SK-N-SH treated with all-trans-retinoic acid at 6 μM for 48 hours (cell line): ENCODE data around the gene PWWP2A.

Source experiments
- BACH2 ChIP-seq: fragments of 250-450 bp; sonication (Bioruptor Pico); IDR thresholded peaks from 2 replicates; pipeline ENCODE4 v1.9.0; 2021; ENCODE audit warnings: mild to moderate bottlenecking, borderline replicate concordance
- ISL1 ChIP-seq: fragments of 250-450 bp; sonication (Bioruptor Pico); IDR thresholded peaks from 2 replicates; pipeline ENCODE4 v2.1.2; 2022; ENCODE audit warnings: mild to moderate bottlenecking, moderate library complexity
- ZC3H10 ChIP-seq: fragments of 250-450 bp; sonication (Bioruptor Pico); IDR thresholded peaks from 2 replicates; pipeline ENCODE4 v1.5.1; 2021; ENCODE audit warnings: mild to moderate bottlenecking, moderate library complexity
- ZFP3 ChIP-seq: fragments of 250-450 bp; sonication (Bioruptor Pico); IDR thresholded peaks from 2 replicates; pipeline ENCODE4 v1.5.0; 2020; ENCODE audit warnings: mild to moderate bottlenecking, moderate library complexity
- ZNF8 ChIP-seq: fragments of 450-650 bp; formaldehyde crosslinking; IDR thresholded peaks from 2 replicates; pipeline ENCODE4 v1.5.0; 2020; ENCODE audit warnings: mild to moderate bottlenecking, moderate library complexity

DNA sequence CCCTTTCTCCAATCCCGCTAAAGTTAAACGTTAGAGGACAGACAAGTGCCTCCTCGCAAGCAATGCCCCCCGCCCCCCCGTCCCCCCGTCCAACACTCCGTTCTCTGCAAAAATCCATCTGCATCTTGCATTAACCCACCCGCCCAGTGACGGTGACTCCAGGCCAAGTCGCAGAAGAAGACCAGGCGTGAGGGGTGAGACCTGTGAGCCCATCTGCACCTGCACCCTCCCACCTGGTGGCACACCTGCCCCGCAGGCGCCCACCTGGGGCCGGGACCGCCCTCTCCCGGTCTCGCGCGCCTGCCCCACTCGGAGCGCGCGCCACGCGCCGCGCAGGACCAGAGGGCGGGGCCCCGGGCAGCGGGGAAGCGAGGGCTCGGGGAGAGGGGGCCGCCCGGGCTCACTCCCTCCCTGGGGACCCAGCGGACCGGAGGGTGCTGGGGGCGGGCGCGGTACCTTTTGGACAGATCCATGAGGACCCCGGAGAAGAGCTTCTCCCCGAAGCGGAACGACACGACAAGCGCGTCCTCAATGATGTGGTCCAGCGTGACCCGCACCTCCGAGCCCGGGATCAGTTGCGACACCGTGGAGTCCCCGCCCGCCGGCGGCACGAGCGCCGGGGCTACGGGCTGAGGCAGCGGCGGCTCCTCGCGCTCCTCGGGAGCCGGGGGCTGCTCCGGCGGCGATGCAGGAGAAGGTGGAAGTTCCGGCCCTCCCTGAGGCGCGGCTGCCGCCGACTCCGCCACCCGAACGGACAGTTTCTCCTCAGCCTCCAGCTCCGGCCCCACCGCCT is 705 bp downstream of the PWWP2A start:
- TF ChIP-seq BACH2 (CRISPR knock-in tag): no peak
- TF ChIP-seq ZFP3 (CRISPR knock-in tag): no peak
- no peak for TF ChIP-seq ZC3H10 (CRISPR knock-in tag)
- no peak for TF ChIP-seq ISL1 (CRISPR knock-in tag)
- TF ChIP-seq ZNF8 (CRISPR knock-in tag): no peak
